CD4-positive, alpha-beta T cell treated with Interleukin-12 subunit alpha and Interleukin-12 subunit beta, for 1 hour (primary cell): Measurements from ENCODE around the gene EXOC3L2.

ENCODE experiments used
- DNase-seq: peaks from one replicate; pipeline ENCODE4 v3.0.0-alpha.2; 2020

The EXOC3L2 gene

GRCh38 chr19:45179072-45179891 lies 65.9 kb downstream of the EXOC3L2 start:
- DNase-seq = peak; percentile 33

- DNase-seq = peak; percentile 100
These were observed 66.7 kb downstream of the EXOC3L2 start, which contains the start of gene BLOC1S3 for GRCh38 chr19:45178262-45179071. TSS of gene BLOC1S3 (plus strand) at chr19:45178784. CDS start at chr19:45179297, 513 bp downstream.

- no peak for DNase-seq
These were observed 67.4 kb downstream of the EXOC3L2 start, which contains the start of gene TRAPPC6A for GRCh38 chr19:45177817-45178261. TSS of gene TRAPPC6A (minus strand) at chr19:45178237. CDS start at chr19:45178218, 19 bp downstream.

GRCh38 chr19:45175515-45176345 lies 69.5 kb downstream of the EXOC3L2 start:
- no peak for DNase-seq

- no peak for DNase-seq
These were observed 71.4 kb downstream of the EXOC3L2 start for GRCh38 chr19:45173816-45174215.

GRCh38 chr19:45172611-45173208 lies 72.5 kb downstream of the EXOC3L2 start:
- DNase-seq = no peak

- DNase-seq = peak; percentile 45
These were observed 73.0 kb downstream of the EXOC3L2 start for GRCh38 chr19:45172173-45172572.

GRCh38 chr19:45171211-45171623 lies 74.0 kb downstream of the EXOC3L2 start:
- peak; percentile 71 for DNase-seq

- DNase-seq = no peak
These were observed 74.8 kb downstream of the EXOC3L2 start for GRCh38 chr19:45170146-45171106.

GRCh38 chr19:45169602-45170001 lies 75.6 kb downstream of the EXOC3L2 start:
- DNase-seq = no peak

- DNase-seq = peak; percentile 27
These were observed 76.3 kb downstream of the EXOC3L2 start for GRCh38 chr19:45168767-45169351.

- DNase-seq = no peak
These were observed 78.4 kb downstream of the EXOC3L2 start for GRCh38 chr19:45166723-45167252.

GRCh38 chr19:45164577-45165335 lies 80.5 kb downstream of the EXOC3L2 start:
- peak; percentile 72 for DNase-seq

- DNase-seq = no peak
These were observed 81.3 kb downstream of the EXOC3L2 start for GRCh38 chr19:45163751-45164460.

- no peak for DNase-seq
These were observed 82.1 kb downstream of the EXOC3L2 start for GRCh38 chr19:45163156-45163555.

GRCh38 chr19:45162608-45163143 lies 82.5 kb downstream of the EXOC3L2 start:
- no peak for DNase-seq
